ENCODE measurements around the gene PTPDC1. TPM values are rescaled to one million over a fixed set of nuclear protein-coding genes. Genes with fewer than 3 reads are reported as not detected.
"Not testable (repeated sequence)": the region's sequence is repeated elsewhere in the genome, so short reads cannot be mapped to it uniquely, and the experiment has no call there.

Gene PTPDC1
- total and polyA plus RNA-seq, 9 of the 15 experiments (the other 6 are each of a cell fraction or from before 2014, with no cell fraction given), result 1.1 to 8.1 (median 5.7) TPM

DNA sequence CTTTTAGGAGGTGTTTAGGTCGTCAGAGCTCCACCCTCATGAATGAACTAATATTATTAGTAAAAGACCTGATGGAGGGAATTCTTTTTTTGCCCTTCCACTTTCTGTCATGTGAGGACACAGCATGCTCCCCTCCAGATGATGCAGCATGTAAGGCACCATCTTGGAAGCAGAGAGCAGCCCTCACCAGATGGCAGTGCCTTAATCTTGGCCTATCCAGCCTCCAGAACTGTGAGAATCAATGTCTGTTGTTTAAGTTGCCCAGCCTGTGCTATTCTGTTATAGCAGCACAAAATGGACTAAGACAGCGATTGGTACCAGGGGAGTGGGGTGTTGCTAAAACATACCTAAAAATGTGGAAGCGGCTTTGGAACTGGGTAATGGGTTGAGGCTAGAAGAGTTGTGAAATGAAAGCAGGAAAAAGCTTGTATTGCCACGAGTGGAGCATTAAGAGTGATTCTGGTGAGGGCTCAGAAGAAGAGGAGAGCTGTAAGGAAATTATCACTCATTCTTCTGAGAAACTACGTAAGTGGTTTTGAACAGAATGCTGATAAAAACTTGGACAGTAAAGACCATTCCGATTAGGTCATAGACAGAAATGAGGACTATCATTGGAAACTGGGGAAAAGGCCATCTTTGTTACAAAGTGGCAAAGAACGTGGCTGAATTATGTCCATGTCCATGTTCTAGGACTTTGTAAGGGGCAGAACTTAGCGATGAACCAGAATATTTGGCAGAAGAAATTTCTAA, 28.6 kb downstream of the PTPDC1 start (continued):
- 0 out of 2 replicates have a peak, but pooled peaks have one; percentile 77 for TF ChIP-seq NFATC3 (IDR thresholded peaks at IDR 0.05)

- FAIRE-seq; H3K27ac ChIP-seq (ENCODE audit: extremely low read depth, low read depth, low read length); H3K4me3 ChIP-seq; H3K27me3 ChIP-seq (ENCODE audit: control insufficient read depth in 2 of 2, insufficient read depth in 2 of 2, low read length in 2 of 2); BruUV-seq (replicated peaks); CTCF ChIA-PET (ENCODE audit: low intra/inter-chr PET ratio); H3K79me2 ChIP-seq (ENCODE audit: control insufficient read depth, insufficient read depth, low read length); H3K36me3 ChIP-seq (ENCODE audit: control insufficient read depth, insufficient read depth, low read length); H2AFZ ChIP-seq (ENCODE audit: low read depth, low read length); H3K9me3 ChIP-seq (replicated peaks; ENCODE audit: control insufficient read depth, insufficient read depth, low read depth, low read length); in situ Hi-C loops (cut with MboI); DNase-seq (ENCODE audit: extremely low read depth in 1 of 4, low spot score in 3 of 4); H3K9ac ChIP-seq (ENCODE audit: insufficient read depth in 1 of 2, low read depth in 2 of 2, low read length in 2 of 2); ATAC-seq; H3K4me1 ChIP-seq (replicated peaks in 1 of 2; ENCODE audit: control insufficient read depth in 2 of 2, insufficient read depth in 2 of 2, low read length in 2 of 2); intact Hi-C loops (cut with micrococcal nuclease); H3K9me1 ChIP-seq (ENCODE audit: control insufficient read depth, insufficient read depth, low read length); H4K20me1 ChIP-seq (replicated peaks; ENCODE audit: control insufficient read depth, insufficient read depth, low read length); H3K4me2 ChIP-seq (ENCODE audit: insufficient read depth, low read length); TF ChIP-seq ATF3 (CRISPR knock-in tag; conservative IDR thresholded peaks at IDR 0.05): not testable (repeated sequence)
- 33% methylated on average over 6 of the region's 7 CpGs for WGBS (ENCODE audit: insufficient coverage, low coverage, missing lambda C conversion rate)
- POLR2A ChIA-PET, result interaction anchor here (0.6 kb wide), 1 partner anchor 9 kb away, joined by 3 read pairs; no protein-coding TSS in a partner anchor
- peak; percentile 47 for TF ChIP-seq CBFA2T3 (IDR thresholded peaks at IDR 0.05)
- TF ChIP-seq TRIM24 (IDR thresholded peaks at IDR 0.05), result 0 out of 4 replicates have a peak, but pooled peaks of 1 of the 2 experiments have one; percentile 8
- 0 out of 2 replicates have a peak, but pooled peaks have one; percentile 4 for TF ChIP-seq CBFA2T2 (conservative IDR thresholded peaks at IDR 0.05)
- peak; percentile 50; the same call in 1 of the 2 replicates for TF ChIP-seq ATF3 (IDR thresholded peaks at IDR 0.05)
- TF ChIP-seq CEBPB (tag; IDR thresholded peaks at IDR 0.05), result peak; percentile 83
Measured at GRCh38 chr9:94120088-94120487, 35.8 kb downstream of the PTPDC1 start.

Measured in K562 (cell line).